Lung (tissue), 12 donors: ENCODE measurements around the gene ZBTB9. TPM values are rescaled to one million over a fixed set of nuclear protein-coding genes. Genes with fewer than 3 reads are reported as not detected.
A peak's percentile ranks its signal among the peaks of the same experiment; 100 is the strongest.

Experiments used
- ATAC-seq: fragments of 200-7000 bp; cut with Tn5 transposase; one replicate; pipeline ENCODE4 v1.9.1; 2020; ENCODE audit warnings: moderate number of reproducible peaks; ENCODE audit not compliant: insufficient read depth, low FRiP score
- DNase-seq, 3 donors: peaks; one replicate each; pipeline ENCODE4 v3.0.0-alpha.2; 2013 to 2017
- H3K27ac ChIP-seq, 2 donors: one replicate each; pipeline ENCODE4 v1.5.1; 2013; ENCODE audit warnings: mild to moderate bottlenecking in 2 of 2, moderate library complexity in 2 of 2, control low read depth in 1 of 2, inconsistent platforms in 1 of 2, low read depth in 1 of 2, low read length in 1 of 2
- H3K27me3 ChIP-seq, 3 donors: one replicate each; pipeline ENCODE4 v1.5.1; 2013; ENCODE audit warnings: low read length in 2 of 3; ENCODE audit not compliant: control insufficient read depth in 3 of 3, insufficient read depth in 3 of 3
- H3K36me3 ChIP-seq, 4 donors: one replicate each; pipeline ENCODE4 v1.5.1; 2013; ENCODE audit warnings: low read length in 4 of 4, mild to moderate bottlenecking in 1 of 4, moderate library complexity in 1 of 4; ENCODE audit not compliant: control insufficient read depth in 4 of 4, insufficient read depth in 4 of 4
- H3K4me1 ChIP-seq, 5 donors: one replicate each; pipeline ENCODE4 v1.5.1; 2013; ENCODE audit warnings: low read length in 5 of 5, mild to moderate bottlenecking in 2 of 5, moderate library complexity in 1 of 5; ENCODE audit not compliant: control insufficient read depth in 5 of 5, insufficient read depth in 5 of 5
- H3K4me3 ChIP-seq: one replicate; pipeline ENCODE4 v1.5.1; 2013; ENCODE audit warnings: mild to moderate bottlenecking, control low read depth, moderate library complexity
- H3K9ac ChIP-seq, 2 donors: one replicate each; pipeline ENCODE4 v1.5.1; 2013; ENCODE audit warnings: low read length in 2 of 2, control low read depth in 1 of 2; ENCODE audit not compliant: insufficient read depth in 1 of 2
- H3K9me3 ChIP-seq, 4 donors: one replicate each; pipeline ENCODE4 v1.5.1; 2013; ENCODE audit warnings: low read length in 3 of 4, mild to moderate bottlenecking in 1 of 4, moderate library complexity in 1 of 4; ENCODE audit not compliant: control insufficient read depth in 4 of 4, insufficient read depth in 3 of 4
- CTCF ChIP-seq: IDR thresholded peaks from 2 replicates; pipeline ENCODE4 v1.5.1; 2012; ENCODE audit warnings: mild to moderate bottlenecking; ENCODE audit errors: control extremely low read depth, extremely low read depth
- WGBS, 2 donors: extraction: QIAGEN DNeasy Blood & Tissue Kit; methylation state at CpG; one replicate each; pipeline ENCODE4 v1.1.7; 2013; 5-methylcytosine and 5-hydroxymethylcytosine counted together
- polyA plus RNA-seq, 2 donors: library from polyadenylated mRNA; stranded (reverse); fragments of 200-250 nt; gene quantifications; one replicate each; pipeline ENCODE4 v1.2.1, GENCODE V29; 2013
- total RNA-seq, 2 donors: library from RNA; depleted of rRNA in 1 of 2; stranded (reverse); fragments of >200 nt in 1 of 2; gene quantifications; one replicate each; pipeline ENCODE4 v1.2.1, GENCODE V29; 2014 to 2021
- donor health status: control.
- donor health status: control.
- donor health status: Bipolar disorder and iron deficiency.
- donor health status: healthy.
- donor health status: DM: yes; HTN: yes; CAD: no.

Gene ZBTB9
- total and polyA plus RNA-seq, 4 donors, result 4.0 to 7.9 (median 4.5) TPM

GRCh38 chr6:33455051-33455450, 675 bp downstream of the ZBTB9 start:
- Histone ChIP-seq H3K27ac (no peak overlapping the region), H3K36me3 (peaks cover 0 to 18% (median 10%) of the 10 kb centered on the region in 4 donors), H3K27me3 (no peaks in the 10 kb centered on the region), H3K9me3 (peaks cover 0 to 2% (median under 1%) of the 10 kb centered on the region in 4 donors), H3K4me3 (peak overlapping the region; percentile 75), H3K9ac (peak overlapping the region in 1 of 2 donors; percentile 76), H3K4me1 (peaks cover 5 to 10% (median 6%) of the 10 kb centered on the region in 5 donors)
- ATAC-seq (no peak), DNase-seq (no peak)
- TF ChIP-seq CTCF, result no peak
- 50 to 55% methylated on average over 16 of the region's 16 CpGs for WGBS, 2 donors

- whole genome bisulfite sequencing, 2 donors, result 97% methylated on average over 12 of the region's 12 CpGs
- ATAC-seq (no peak), DNase-seq (no peak)
- Histone ChIP-seq H3K36me3 (peaks cover 0 to 17% (median 10%) of the 10 kb centered on the region in 4 donors), H3K4me3 (no peak overlapping the region), H3K4me1 (peaks cover 5 to 10% (median 6%) of the 10 kb centered on the region in 5 donors), H3K27ac (no peak overlapping the region), H3K9ac (no peak overlapping the region), H3K9me3 (peaks cover 0 to 2% (median under 1%) of the 10 kb centered on the region in 4 donors), H3K27me3 (no peaks in the 10 kb centered on the region)
- no peak for TF ChIP-seq CTCF
Observed at GRCh38 chr6:33456156-33456555, 1.8 kb downstream of the ZBTB9 start.

- ATAC-seq, result no peak
- Histone ChIP-seq H3K27ac (no peak overlapping the region), H3K9ac (no peak overlapping the region), H3K36me3 (peaks cover 0 to 17% (median 10%) of the 10 kb centered on the region in 4 donors), H3K4me1 (peaks cover 0 to 7% (median 6%) of the 10 kb centered on the region in 5 donors), H3K9me3 (peaks cover 0 to 2% (median under 1%) of the 10 kb centered on the region in 4 donors), H3K27me3 (no peaks in the 10 kb centered on the region), H3K4me3 (no peak overlapping the region)
- 66 to 81% methylated on average over 3 of the region's 3 CpGs for WGBS, 2 donors
- no peak for TF ChIP-seq CTCF
- DNase-seq, result no peak
Observed at GRCh38 chr6:33458676-33459075, 4.3 kb downstream of the ZBTB9 start.

GRCh38 chr6:33459226-33459625, 4.8 kb downstream of the ZBTB9 start:
- Histone ChIP-seq H3K9me3 (peaks cover 0 to 2% (median under 1%) of the 10 kb centered on the region in 4 donors), H3K4me3 (no peak overlapping the region), H3K9ac (no peak overlapping the region), H3K27ac (no peak overlapping the region), H3K36me3 (peaks cover 0 to 17% (median 10%) of the 10 kb centered on the region in 4 donors), H3K4me1 (peaks cover 0 to 7% (median 6%) of the 10 kb centered on the region in 5 donors), H3K27me3 (no peaks in the 10 kb centered on the region)
- no peak for TF ChIP-seq CTCF
- no peak for DNase-seq
- ATAC-seq, result no peak
- whole genome bisulfite sequencing, 2 donors, result 94 to 98% methylated on average over 2 of the region's 2 CpGs
